GM18868 (cell line): ENCODE measurements around the gene BUD23.
"Not testable (repeated sequence)": the region's sequence is repeated elsewhere in the genome, so short reads cannot be mapped to it uniquely, and the experiment has no call there.

Experiments used
- ATAC-seq: cut with Tn5 transposase; IDR thresholded peaks from one replicate; pipeline ENCODE4 v1.9.1; 2021; ENCODE audit warnings: mild to moderate bottlenecking, moderate library complexity; ENCODE audit not compliant: unreplicated experiment

The BUD23 gene

DNA sequence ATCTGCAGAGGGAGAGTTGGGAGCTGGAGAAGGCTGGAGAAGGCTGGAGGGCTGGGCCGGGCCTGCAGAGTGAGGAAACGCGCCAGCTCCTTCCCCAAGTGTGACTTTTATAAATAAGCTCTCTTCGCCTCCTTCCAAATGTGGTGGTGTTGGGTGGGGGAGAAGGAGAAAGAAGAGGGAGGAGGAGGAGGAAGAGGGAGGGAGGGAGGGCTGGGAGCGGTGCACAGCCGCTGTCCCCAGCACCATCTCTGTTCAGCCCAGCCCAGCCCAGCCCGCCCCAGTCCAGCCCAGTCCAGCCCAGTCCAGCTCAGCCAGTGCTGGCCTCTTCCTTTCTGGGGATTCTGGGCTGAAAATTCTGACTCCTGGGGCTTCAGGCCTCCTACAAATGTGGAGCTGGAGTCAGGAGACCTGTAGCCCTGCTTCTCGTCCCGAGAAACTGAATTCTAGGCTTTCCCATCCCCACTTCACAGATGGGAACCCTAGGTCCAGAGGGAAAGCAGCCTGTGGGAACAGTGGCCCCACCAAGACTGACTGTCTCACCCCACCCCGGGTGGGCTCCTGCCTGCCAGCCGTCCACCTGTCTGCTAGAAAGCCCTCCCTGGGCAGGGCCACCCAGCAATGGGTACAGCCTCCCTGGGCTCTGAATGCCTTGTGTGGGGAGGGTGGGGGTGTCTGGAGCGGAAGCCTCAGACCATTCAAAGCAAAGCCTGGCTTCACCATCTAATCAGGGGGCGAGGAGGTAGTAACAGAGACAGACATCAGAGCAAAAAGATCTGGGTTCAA, 33.8 kb downstream of the BUD23 start:
- no peak for ATAC-seq

DNA sequence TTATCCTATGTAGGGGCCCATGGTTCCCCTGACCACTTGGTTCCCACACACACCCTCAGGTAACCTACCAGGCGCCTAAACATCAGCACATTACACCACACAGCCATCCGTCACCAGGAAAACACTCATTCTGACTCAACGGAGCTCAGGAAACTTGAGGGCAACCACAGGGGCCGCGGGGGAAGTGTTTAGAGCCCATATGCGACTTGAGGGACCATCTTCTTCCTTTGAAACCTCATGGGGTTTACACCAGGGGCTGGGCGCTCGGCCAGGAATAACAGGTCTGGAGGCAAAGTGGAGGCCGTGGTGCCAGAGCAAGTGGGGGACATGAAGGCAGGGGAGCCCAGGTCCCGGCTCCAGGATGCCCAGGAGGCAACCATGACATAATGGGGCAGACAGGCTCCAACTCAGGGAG, 34.6 kb downstream of the BUD23 start:
- ATAC-seq, result peak; percentile 44

DNA sequence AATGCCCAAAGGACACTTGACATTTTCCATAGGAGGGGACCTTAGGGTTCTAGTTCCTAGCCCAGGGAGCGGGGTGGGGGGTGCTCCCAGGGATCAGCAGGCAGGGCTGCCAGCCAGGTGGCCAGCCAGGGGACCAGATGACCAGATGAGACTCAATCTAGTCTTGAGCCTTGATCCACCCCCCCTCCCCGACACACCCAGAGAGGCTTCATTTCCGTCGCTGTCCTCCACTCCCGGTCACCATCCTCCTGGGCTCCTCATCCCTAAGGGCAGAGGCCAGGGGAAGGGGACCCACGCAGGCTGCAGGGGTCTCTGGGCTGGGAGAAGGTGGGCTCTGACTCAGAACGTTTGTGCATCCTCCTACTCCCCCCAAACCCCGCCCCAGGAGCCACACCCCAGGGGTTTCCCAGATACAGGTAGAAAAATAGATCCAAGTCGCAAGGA, 35.1 kb downstream of the BUD23 start:
- ATAC-seq, result no peak

DNA sequence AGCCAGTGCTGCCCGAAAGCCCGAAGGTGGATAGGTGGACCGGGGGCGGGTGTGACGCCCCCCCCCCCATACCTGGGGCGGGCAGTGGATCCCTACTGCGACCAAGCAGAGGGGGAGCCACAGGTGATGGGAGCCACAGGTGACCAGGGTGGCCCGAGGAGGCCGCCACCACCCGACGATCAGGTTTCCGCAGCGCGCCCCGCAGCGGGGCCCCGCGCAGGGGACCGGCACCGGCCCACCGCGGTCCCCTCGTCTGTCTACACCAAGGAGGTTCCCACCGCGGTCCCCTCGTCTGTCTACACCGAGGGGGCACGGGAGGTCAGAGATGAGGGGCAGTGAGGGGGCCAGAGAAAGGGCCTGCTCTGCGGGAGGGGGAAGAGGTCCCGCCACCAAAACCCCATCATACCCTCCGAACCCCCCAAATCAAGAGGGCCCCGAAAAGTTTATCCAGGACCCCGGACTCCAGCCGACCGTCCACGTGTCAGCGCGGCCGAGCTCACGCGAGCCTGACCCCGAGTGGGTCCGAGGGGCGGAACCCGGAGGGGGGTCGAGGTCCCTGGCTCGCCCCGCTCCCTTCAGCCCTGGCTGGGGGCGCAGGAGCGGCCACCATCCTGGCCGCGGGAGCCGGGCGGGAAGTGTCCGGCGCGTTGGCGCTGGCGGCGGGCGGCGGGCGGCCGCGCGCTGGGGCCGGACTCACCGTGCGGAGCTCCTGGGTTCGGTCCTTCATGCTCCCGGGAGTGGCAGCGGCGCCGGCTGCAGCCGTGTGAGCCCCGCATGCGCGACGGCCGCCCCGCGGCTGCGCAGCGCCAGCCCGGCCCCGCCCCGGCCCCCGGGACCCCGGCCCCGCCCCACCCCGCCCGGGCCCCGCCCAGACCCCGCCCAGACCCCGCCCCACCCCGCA, 35.8 kb downstream of the BUD23 start, which contains the start of gene STX1A:
Gene STX1A (minus strand): TSS at position 765 of the 901 bp plus-strand sequence. CDS start 38 bp downstream, at position 727.
- peak; percentile 46 for ATAC-seq

DNA sequence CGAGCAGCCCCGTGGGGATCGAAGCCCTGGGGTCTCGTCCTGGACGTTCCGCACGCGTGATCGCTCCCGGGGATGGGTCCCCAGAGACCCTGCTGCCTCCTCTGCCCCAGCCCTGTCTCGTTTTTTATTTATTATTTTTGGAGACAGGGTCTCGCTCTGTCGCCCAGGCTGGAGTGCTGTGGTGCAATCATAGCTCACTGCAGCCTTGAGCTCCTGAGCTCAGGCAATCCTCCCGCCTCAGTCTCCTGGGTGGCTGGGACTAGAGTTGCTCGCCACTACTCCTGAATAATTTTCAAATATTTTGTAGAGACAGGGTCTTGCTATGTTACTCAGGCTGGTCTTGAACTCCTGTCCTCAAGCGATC, 36.4 kb downstream of the BUD23 start:
- no peak for ATAC-seq

DNA sequence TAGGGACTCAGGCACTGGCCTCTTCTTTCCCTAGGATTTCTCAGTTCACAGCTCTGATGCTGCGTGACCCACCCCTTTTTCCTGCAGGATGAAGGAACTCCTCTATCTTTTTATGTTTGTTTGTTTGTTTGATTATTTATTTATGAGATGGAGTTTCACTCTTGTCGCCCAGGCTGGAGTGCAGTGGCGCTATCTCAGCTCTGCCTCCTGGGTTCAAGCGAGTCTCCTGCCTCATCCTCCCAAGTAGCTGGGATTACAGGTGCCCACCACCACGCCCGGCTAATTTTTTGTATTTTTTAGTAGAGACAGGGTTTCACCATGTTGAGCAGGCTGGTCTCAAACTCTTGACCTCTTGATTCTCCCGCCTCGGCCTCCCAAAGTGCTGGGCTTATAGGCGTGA, 37.0 kb downstream of the BUD23 start:
- ATAC-seq, result not testable (repeated sequence)

DNA sequence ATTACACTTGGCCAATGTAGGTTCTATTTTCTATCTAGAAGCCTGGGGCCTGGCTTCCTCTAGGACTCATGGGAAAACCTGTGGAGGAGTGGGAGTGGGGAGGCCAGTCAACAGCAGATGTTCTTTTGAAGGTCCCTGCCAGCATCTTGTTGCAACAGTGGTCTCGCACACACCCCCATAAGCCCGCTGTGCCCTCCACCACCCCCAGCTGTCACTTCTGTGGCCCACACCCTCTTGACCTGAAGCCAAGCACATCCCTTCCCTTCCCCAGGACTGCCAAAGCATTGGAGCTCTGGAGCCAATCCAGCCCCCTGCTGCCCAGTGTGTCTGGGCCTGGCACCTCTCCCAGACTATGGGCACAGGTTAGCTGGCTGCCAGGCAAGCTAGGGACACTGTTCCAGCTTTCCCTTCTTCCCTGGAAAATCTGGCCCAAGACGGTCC, 38.0 kb downstream of the BUD23 start:
- no peak for ATAC-seq

DNA sequence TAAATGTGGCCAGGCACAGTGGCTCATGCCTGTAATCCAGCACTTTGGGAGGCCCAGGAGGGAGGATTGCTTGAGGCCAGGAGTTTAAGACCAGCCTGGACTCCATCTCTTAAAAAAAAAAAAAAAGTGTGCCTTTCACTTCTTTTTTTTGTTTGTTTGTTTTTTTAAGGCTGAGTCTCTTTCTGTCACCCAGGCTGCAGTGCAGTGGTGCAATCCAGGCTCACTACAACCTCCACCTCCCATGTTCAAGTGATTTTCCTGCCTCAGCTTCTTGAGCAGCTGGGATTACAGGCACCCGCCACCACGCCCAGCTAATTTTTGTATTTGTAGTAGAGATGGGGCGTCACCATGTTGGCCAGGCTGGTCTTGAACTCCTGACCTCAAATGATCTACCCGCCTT, 38.8 kb downstream of the BUD23 start:
- ATAC-seq, result not testable (repeated sequence)

DNA sequence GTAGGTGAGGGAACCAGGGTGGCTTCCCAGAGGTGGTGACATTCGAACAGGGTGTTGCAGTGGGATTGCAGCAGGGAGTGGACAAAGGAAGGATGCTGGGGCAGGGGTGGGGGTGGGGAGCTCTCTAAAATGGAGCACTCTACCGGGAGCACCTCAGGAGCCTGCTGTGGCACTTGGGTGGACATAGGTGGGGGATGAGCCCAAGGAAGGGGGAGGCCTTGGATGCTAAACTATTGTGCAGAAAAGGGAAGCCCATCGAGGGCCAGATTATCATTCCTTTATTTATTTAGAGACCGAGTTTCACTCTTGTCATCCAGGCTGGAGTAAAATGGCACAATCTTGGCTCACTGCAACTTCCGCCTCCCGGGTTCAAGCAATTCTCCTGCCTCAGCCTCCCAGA, 39.4 kb downstream of the BUD23 start:
- ATAC-seq, result no peak

DNA sequence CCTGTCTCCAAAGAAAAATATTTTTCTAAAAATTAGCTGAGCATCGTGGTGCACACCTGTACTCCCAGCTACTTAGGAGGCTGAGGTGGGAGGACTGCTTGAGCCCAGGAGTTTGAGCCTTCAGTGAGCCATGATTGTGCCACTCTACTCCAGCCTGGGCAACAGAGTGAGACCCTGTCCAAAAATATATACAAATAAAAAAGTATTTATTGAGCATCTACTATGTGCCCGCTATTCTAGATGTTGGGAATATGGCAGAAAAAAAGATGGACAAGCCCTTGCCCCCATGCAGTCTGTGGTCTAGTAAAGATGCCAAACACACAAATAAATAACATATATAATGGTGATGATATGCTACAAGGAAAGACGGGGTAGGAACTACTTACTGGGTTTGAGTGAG, 40.4 kb downstream of the BUD23 start:
- ATAC-seq, result no peak

DNA sequence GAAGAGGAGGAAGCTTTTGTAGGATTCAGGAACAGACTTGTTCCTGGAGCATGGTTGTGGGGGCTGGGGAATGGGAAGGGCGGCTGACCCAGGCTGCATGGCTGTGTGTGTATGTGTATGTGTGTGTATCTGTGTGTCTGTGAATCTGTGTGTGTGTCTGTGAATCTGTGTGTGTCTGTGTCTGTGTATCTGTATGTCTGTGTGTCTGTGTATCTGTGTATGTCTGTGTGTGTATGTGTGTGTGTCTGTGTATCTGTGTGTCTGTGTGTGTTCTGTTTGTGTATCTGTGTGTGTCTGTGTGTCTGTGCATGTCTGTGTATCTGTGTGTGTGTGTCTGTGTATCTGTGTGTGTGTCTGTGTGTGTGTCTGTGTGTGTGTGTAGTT, 42.7 kb downstream of the BUD23 start:
- ATAC-seq, result no peak

DNA sequence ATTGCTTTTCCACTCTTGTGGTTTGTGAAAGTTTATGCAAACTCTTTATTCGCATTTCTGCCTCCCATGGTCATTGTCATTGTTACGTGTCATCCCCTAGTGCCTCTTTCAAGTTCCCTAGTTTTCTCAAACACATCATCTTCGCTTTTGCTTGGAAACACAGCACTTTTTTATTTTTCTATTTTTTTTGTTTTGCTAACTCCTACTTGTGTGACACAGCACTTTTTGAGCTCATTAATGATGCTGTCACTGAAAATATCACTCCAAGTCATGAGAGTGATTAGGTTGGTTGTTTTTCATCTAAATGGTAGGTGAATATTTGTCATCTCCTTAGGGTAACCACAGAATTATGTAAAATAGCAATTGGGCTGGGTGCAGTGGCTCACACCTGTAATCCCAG, 44.6 kb downstream of the BUD23 start:
- no peak for ATAC-seq

DNA sequence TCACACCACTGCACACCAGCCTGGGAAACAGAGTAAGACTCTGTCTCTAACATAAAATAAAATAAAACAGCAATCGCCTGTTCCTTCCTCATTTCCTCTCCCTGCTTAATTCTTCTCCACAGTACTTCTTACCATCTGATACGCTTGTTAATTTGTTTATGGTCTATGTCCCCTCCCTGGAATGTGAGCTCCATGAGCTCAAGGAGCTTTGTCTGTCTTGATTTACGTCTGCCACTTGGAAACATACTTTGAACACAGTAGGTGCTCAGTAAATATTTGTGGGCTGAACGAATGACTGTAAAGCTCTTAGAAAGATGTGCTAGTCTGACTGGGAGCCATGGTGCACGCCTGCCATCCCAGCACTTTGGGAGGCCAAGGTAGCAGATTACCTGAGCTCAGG, 45.2 kb downstream of the BUD23 start:
- no peak for ATAC-seq

DNA sequence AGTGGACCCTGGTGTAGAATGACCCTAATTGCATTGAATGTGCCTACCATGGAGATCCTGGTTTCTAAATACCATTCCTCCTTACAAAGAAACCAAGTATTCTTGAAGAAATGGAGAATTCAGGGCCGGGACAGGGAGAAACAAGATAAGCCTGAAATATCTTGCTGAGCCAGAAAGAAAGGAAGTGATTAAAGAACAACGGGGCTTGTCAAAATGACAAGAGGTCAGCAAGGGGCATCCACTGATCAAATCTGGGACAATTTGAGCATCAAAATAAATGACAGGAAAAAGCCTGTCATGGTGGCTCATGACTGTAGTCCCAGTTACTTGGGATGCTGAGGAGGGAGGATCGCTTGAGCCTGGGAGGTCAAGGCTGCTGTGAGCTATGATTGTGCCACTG, 47.1 kb downstream of the BUD23 start:
- ATAC-seq, result no peak

DNA sequence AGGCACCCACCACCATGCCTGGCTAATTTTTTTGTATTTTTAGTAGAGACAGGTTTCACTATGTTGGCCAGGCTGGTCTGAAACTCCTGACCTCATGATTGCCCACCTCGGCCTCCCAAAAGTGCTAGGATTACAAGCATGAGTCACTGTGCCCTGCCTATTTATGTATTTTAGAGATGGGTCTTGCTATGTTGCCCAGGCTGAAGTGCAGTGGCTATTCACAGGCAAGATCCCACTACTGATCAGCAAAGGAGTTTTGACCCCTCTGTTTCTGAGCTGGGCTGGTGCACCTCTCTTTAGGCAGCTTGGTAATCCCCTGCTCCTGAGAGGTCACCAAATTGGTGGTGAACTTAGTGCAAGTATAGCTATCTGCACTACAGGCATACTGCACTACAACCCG, 49.0 kb downstream of the BUD23 start:
- ATAC-seq, result no peak

DNA sequence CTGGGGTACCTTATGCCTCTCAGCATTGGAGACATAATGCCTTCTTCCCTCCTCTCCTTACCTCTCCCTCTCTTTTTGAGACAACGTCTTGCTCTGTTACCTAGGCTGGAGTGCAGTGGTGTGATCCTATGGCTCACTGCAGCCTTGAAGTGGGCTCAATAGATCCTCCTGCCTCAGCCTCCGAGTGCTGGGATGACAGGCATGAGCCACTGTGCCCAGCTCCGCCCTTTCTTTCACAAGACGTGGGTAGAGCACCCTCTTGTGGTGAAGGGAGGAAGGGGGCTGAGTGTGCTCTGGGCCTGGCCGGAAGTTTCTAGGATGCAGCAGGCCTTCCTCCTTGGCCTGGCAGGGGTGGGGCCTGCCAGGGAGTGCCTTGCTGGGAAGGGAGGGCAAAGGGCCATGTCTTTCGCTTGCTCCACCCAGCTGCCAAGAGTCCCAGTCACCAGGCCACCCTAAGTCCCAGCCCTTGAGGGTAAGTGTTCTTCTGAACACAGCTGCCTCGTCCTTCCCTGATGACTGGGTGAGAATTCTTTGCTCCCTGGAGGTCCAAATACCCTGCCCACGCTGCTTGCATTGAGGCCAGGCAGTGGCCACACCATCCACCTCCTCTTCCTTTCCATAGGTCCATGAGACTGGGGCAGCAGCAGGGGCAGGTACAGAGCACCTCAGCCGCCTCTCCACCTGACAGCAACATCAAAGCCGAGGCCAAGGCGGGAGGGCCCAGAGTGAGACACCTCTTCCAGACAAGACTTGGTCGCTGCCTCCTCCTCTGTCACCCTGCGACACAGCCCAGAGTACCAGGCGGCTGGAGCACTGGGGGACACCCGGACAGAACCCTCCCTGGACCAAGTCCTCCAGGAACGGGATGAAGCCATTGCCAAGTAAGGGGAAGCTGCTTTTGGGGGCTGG, 51.5 kb downstream of the BUD23 start:
- peak; percentile 45 for ATAC-seq

DNA sequence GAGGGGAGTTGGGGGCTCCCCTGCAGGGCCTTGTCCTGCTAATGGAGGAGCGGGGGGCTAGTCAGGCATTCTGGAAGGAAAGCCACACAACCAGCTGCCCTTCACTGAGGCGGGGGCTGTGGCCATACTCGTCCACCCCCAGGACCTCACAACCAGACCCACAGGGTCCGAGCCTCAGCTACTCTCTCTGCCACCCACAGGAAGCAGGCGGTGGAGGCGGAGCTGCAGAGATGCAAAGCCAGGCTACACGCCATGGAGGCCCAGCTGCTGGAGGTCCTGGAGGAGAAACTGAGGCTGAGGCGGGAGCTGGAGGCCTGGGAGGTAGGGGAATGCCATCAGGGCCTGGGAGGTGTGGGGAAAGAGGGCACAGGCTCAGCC, 52.1 kb downstream of the BUD23 start:
- ATAC-seq, result no peak

DNA sequence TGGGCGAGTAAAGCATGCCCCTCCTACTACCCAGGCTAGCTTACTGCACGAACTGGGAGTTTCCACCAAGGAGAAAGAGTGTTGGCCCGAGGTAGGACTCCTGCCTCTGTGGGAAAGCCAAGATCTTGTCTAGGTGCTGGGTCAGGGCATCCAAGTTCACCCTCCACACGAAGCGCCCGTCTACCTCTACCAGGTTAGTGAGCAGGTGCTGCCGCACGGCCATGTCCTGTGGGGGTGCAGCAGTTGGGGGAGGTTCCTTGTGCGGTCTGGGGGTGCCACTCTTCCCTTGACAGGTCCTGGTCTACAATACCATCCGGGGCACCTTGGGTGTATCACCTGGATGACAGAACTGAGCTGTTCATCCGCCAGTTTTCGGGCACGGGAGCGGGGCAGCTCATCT, 53.5 kb downstream of the BUD23 start:
- ATAC-seq, result no peak

DNA sequence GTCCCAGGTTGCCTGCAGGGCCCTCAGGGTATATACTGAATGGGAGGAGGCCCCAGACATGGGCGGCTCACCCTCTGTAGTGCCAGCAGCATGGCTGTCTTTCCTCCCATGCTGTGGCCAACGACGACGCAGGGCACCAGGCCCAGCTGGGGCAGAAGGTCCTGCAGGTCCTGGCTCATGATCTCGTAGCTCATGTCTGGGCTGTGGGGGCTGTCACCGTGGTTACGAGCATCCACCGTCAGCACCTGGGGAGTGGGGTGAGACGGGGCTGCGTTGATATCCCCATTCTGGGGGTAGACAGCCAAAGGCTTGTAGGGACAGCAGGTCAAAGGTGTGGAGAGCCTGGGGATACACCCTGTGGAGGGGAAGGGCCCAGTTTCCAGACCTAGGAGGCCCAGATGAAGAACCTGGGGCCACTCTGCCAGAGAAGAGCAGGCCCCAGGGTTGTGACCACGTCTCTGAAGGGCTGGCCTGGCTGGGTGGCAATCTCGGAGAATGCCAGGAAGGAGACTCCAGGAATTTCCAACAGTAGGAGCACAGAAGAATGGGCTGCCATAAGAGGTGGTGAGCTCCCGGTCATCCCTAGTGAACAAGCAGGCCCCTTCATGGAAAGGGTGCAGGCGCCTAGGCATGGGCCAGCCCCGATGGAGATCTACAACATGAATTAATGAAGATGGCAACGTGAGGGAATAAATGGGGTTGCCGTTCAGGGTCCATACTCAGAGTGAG, 54.3 kb downstream of the BUD23 start:
- no peak for ATAC-seq

DNA sequence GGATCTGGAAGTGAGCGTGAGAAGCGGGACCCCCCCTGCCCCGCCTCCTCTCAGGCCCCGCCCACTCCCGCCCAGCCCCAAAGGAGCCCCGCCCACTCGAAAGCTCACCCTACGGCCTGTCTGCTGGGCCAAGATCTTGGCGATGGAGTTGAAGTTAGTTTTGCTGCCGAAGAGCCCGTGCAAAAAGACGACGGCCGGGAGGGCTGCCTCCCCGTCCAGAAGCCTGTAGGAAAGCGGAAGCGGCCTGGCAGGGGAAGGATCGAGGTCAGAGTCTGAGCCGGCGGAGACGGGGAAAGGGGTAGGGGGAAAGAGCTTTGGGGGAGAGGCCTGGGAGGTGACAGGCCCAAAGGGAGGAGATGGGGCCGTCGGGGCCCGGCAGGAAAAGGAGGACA, 54.8 kb downstream of the BUD23 start:
- no peak for ATAC-seq
